Breast epithelium (tissue), 4 donors: ENCODE data around the gene TSEN34. TPM values are rescaled to one million over a fixed set of nuclear protein-coding genes. Genes with fewer than 3 reads are reported as not detected.
"Not testable (repeated sequence)": the region's sequence is repeated elsewhere in the genome, so short reads cannot be mapped to it uniquely, and the experiment has no call there.

Source experiments
- DNase-seq, 2 donors: peaks; one replicate each; pipeline ENCODE4 v3.0.0-alpha.2; 2019; ENCODE audit warnings: low spot score in 2 of 2
- H3K27ac ChIP-seq, 2 donors: fragments of 200-600 bp; sonication (generic) in 1 of 2; one replicate each; pipeline ENCODE4 v1.5.1; 2016 to 2019; ENCODE audit warnings: mild to moderate bottlenecking in 1 of 2
- H3K27me3 ChIP-seq, 2 donors: fragments of 200-600 bp; sonication (generic) in 1 of 2; one replicate each; pipeline versions ENCODE4 v1.5.1 to v1.6.0; 2017 to 2019; ENCODE audit warnings: control low read depth in 1 of 2, mild to moderate bottlenecking in 1 of 2
- H3K36me3 ChIP-seq: fragments of 200-600 bp; one replicate; pipeline ENCODE4 v1.5.1; 2019
- H3K4me1 ChIP-seq, 2 donors: fragments of 200-600 bp; sonication (generic); one replicate each; pipeline ENCODE4 v1.5.1; 2016 to 2019; ENCODE audit warnings: control low read depth in 1 of 2
- H3K4me3 ChIP-seq, 3 donors: fragments of 200-600 bp; sonication (generic); 1 replicate in 2 of 3; 2 replicates in 1 of 3; pipeline ENCODE4 v1.5.1; 2016 to 2019; ENCODE audit warnings: mild to moderate bottlenecking in 3 of 3, moderate library complexity in 2 of 3
- H3K9me3 ChIP-seq, 2 donors: fragments of 200-600 bp; sonication (generic) in 1 of 2; one replicate each; pipeline ENCODE4 v1.5.1; 2016 to 2019; ENCODE audit warnings: control low read depth in 1 of 2
- POLR2A ChIP-seq: fragments of 450-650 bp; IDR thresholded peaks from one replicate; pipeline ENCODE4 v1.6.1; 2016; ENCODE audit warnings: antibody characterized with exemption, mild to moderate bottlenecking, moderate library complexity
- POLR2AphosphoS5 ChIP-seq, 3 donors: sonication (generic); formaldehyde crosslinking; IDR thresholded peaks; one replicate each; pipeline ENCODE4 v1.6.1; 2017; ENCODE audit warnings: antibody characterized with exemption in 3 of 3
- intact Hi-C: fragments of 100-400 bp; cut with DNase I; formaldehyde crosslinking; loops from one replicate; pipeline ENCODE4 v1.15.1; 2023; ENCODE audit warnings: low total_unique reads
- total RNA-seq, 3 donors: library from RNA; depleted of rRNA; stranded (reverse); fragments of >200 nt; gene quantifications; one replicate each; pipeline ENCODE4 v1.1.0, GENCODE V29; 2016
- TF ChIP-seq, protein P1 (sequence below), 3 donors: fragments of 450-650 bp; IDR thresholded peaks; one replicate each; pipeline ENCODE4 v1.5.1; 2016 to 2017; ENCODE audit warnings: antibody characterized with exemption in 3 of 3, mild to moderate bottlenecking in 3 of 3, moderate library complexity in 3 of 3

Gene TSEN34
- total RNA-seq, 3 donors from 2014 or later, result 59.5 to 80.3 (median 74.4) TPM

DNA sequence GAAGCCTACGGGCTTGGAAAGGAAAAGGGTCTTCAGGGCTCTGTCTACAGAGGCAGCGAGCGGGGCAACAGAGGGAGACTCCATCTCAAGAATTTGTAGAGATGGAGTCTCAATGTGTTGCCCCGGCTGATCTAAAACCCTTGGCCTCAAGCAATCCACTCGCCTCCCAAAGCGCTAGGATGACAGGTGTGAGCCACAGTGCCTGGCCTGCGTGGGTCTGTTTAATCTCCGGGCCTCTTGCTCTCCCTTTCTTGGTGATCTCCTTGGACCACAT is 17.6 kb downstream of the TSEN34 start:
- Histone ChIP-seq H3K27me3 (no peaks in the 10 kb centered on the region), H3K27ac (peak overlapping the region; percentile 71 to 96), H3K4me1 (peaks cover 0 to 16% of the 10 kb centered on the region in 2 donors), H3K36me3 (peaks cover 4% of the 10 kb centered on the region), H3K4me3 (no peak overlapping the region), H3K9me3 (no peaks in the 10 kb centered on the region)
- TF ChIP-seq POLR2A, result no peak
- TF ChIP-seq, protein P1, sequence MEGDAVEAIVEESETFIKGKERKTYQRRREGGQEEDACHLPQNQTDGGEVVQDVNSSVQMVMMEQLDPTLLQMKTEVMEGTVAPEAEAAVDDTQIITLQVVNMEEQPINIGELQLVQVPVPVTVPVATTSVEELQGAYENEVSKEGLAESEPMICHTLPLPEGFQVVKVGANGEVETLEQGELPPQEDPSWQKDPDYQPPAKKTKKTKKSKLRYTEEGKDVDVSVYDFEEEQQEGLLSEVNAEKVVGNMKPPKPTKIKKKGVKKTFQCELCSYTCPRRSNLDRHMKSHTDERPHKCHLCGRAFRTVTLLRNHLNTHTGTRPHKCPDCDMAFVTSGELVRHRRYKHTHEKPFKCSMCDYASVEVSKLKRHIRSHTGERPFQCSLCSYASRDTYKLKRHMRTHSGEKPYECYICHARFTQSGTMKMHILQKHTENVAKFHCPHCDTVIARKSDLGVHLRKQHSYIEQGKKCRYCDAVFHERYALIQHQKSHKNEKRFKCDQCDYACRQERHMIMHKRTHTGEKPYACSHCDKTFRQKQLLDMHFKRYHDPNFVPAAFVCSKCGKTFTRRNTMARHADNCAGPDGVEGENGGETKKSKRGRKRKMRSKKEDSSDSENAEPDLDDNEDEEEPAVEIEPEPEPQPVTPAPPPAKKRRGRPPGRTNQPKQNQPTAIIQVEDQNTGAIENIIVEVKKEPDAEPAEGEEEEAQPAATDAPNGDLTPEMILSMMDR (IDR thresholded peaks at IDR 0.05), result no peak
- TF ChIP-seq POLR2AphosphoS5 (IDR thresholded peaks at IDR 0.05), result no peak
- DNase-seq, result no peak
- intact Hi-C loops, result loop anchor here (1.0 kb wide), 1 partner anchor 25 kb away; no protein-coding TSS in a partner anchor

DNA sequence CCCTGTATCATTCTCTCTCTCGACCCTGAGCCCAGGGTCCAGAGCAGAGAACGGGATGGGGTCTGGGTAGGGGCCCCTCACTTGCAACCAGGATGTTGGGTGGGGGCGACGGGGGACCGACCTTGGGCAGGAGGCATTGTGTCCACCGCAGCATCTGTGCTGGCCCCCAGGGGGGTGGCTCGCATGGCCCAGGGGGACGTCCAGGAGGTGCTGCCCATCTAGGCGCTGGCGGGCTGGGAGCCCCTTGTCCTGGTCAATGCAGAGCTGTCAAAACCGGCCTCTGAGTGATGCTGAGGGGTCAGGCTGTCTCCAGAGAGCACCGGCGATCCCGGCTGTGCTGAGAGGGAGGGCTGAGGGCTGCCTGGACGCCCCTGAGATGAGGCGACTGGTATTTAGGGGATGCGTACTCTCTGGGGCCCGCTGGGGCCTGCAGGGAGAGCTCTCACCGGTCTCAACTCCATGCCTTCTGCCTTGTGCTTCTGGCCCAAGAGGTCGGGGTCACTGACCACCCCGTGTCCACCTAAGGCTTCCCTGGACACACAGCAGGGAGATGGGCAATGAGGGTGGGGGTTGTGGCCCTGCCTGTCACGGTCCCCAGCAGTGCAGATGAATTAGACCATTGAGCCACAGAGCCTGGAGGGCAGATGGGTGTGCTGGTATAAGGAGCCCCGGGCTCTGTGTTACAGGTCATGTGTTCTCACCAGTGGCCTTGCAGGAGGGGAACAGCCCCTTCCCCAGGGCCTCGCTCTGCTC is 18.1 kb downstream of the TSEN34 start:
- TF ChIP-seq, protein P1 (IDR thresholded peaks at IDR 0.05), result no peak
- TF ChIP-seq POLR2A (no peak), POLR2AphosphoS5 (IDR thresholded peaks at IDR 0.05) (peak in 1 of 3 donors; percentile 5)
- intact Hi-C loops, result no loop called here
- peak overlapping the region in 1 of 3 donors; percentile 46 for H3K4me3 ChIP-seq

DNA sequence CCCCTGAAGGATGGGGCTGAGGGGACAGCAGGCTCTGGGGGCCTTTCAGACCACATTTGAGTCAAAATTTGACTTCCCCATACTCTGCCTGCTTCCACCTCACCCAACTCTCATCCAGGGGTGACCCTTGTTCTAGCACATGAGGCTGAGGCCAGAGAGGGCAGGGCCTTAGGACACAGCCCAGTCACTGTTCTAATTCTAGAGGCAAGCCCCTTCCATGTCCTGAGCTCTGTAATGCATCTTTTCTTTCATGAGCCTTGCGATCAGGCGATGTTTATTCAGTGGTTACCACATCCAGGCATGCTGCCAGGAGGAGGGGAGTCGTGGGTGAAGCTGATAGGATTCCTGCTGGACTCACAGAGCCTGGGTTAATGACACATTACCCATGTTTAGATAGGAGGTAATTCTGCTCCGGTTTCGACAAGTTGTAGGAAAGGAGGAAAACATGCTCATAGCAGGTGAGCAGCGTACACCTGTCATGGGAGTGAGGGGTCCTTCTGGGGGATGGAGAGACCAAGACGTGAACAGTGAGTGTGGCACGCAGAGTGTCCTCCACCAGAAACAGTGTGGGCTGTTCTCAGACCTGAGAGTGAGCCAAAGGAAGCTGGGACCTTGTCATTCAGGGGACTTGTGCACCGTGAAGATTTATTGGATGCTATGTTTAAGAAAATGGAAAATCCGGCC is 18.8 kb downstream of the TSEN34 start:
- Histone ChIP-seq H3K27me3 (no peaks in the 10 kb centered on the region), H3K27ac (peak overlapping the region; percentile 71 to 96), H3K4me3 (peak overlapping the region in 1 of 3 donors; percentile 46), H3K9me3 (no peaks in the 10 kb centered on the region), H3K36me3 (peaks cover 4% of the 10 kb centered on the region), H3K4me1 (peaks cover 0 to 13% of the 10 kb centered on the region in 2 donors)
- peak; percentile 75 to 76 for DNase-seq
- intact Hi-C loops, result no loop called here
- TF ChIP-seq, protein P1 (IDR thresholded peaks at IDR 0.05), result no peak
- TF ChIP-seq POLR2A, result no peak
- peak in 2 of 3 donors; percentile 61 to 82 for TF ChIP-seq POLR2AphosphoS5 (IDR thresholded peaks at IDR 0.05)

More for the DNA sequence above, 18.1 kb downstream of the TSEN34 start:
- no peaks in the 10 kb centered on the region for H3K27me3 ChIP-seq
- H3K36me3 ChIP-seq, result peaks cover 4% of the 10 kb centered on the region
- no peak for DNase-seq
- H3K27ac ChIP-seq, result peak overlapping the region; percentile 71 to 96
- no peaks in the 10 kb centered on the region for H3K9me3 ChIP-seq
- peaks cover 0 to 13% of the 10 kb centered on the region in 2 donors for H3K4me1 ChIP-seq

DNA sequence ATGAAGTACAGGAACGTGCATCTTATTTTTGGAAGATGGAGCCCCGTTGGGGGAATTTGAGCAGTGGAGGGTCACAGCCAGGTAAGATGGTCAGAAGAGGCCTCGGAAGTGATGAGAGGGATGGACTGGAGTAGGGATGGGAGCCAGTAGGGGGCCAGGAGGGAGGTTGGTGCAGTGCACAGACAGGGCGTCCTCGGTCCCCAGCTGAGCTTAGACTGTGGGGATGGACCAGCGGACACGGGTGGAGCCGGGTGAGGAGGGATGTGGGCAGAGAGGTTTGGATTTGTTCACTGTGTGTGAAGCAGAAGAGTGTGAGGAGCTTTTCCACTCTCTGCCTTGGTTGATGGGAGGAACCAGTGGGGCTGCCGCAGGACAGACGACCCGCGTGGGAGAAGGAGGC is 20.1 kb downstream of the TSEN34 start:
- H3K9me3 ChIP-seq, result no peaks in the 10 kb centered on the region
- TF ChIP-seq, protein P1 (IDR thresholded peaks at IDR 0.05), result no peak
- TF ChIP-seq POLR2AphosphoS5 (IDR thresholded peaks at IDR 0.05) (no peak), POLR2A (no peak)
- peaks cover 4% of the 10 kb centered on the region for H3K36me3 ChIP-seq
- DNase-seq, result no peak
- H3K4me3 ChIP-seq, result peak overlapping the region in 1 of 3 donors; percentile 46
- H3K27me3 ChIP-seq, result no peaks in the 10 kb centered on the region
- intact Hi-C loops, result no loop called here
- peaks cover 0 to 13% of the 10 kb centered on the region in 2 donors for H3K4me1 ChIP-seq
- H3K27ac ChIP-seq, result peak overlapping the region in 1 of 2 donors; percentile 56

DNA sequence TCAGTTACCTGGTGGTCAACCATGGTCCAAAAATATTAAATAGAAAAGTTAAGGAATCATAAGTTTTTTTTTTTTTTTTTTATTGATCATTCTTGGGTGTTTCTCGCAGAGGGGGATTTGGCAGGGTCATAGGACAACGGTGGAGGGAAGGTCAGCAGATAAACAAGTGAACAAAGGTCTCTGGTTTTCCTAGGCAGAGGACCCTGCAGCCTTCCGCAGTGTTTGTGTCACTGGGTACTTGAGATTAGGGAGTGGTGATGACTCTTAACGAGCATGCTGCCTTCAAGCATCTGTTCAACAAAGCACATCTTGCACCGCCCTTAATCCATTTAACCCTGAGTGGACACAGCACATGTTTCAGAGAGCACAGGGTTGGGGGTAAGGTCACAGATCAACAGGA is 23.1 kb downstream of the TSEN34 start:
- H3K9me3 ChIP-seq, H3K4me1 ChIP-seq, DNase-seq, intact Hi-C loops, H3K36me3 ChIP-seq, H3K4me3 ChIP-seq, H3K27me3 ChIP-seq, H3K27ac ChIP-seq: not testable (repeated sequence)

DNA sequence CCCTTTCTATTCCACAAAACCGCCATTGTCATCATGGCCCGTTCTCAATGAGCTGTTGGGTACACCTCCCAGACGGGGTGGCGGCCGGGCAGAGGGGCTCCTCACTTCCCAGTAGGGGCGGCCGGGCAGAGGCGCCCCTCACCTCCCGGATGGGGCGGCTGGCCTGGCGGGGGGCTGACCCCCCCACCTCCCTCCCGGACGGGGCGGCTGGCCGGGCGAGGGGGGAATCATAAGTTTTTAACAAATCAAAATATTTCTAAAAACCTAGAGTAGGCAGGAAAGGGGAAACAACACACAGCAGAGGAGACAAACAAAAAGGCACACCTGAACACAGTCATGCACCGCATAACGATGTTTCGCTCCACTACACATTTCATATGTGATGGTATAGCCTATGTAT is 23.6 kb downstream of the TSEN34 start:
- H3K27ac ChIP-seq, H3K27me3 ChIP-seq, H3K36me3 ChIP-seq, H3K4me3 ChIP-seq, H3K9me3 ChIP-seq, DNase-seq, intact Hi-C loops, H3K4me1 ChIP-seq: not testable (repeated sequence)
